ENCODE results near the gene TRMT61A. TPM values are rescaled to one million over a fixed set of nuclear protein-coding genes. Genes with fewer than 3 reads are reported as not detected.
"Not testable (repeated sequence)": the region's sequence is repeated elsewhere in the genome, so short reads cannot be mapped to it uniquely, and the experiment has no call there.

Gene TRMT61A
- total RNA-seq, 2 experiments from 2014 or later = 7.4 to 7.6 TPM

GRCh38 chr14:103510724-103511693, 18.0 kb upstream of the TRMT61A start:
- H3K4me1 Mint-ChIP-seq (ENCODE audit: low read depth) = no peaks in the 10 kb centered on the region

GRCh38 chr14:103512180-103512579, 16.8 kb upstream of the TRMT61A start:
- CTCF ChIA-PET = interaction anchor here (1.5 to 3.2 kb wide), 2 partner anchors 12 to 13 kb away, joined by 6 to 17 read pairs; no protein-coding TSS in a partner anchor
- H3K4me1 Mint-ChIP-seq (ENCODE audit: low read depth); H3K9me3 Mint-ChIP-seq; POLR2A ChIA-PET; intact Hi-C loops (cut with micrococcal nuclease); H3K4me3 Mint-ChIP-seq; H3K27ac Mint-ChIP-seq; H3K27me3 Mint-ChIP-seq; DNase-seq: not testable (repeated sequence)
- H3K36me3 Mint-ChIP-seq = peaks cover 10% of the 10 kb centered on the region

More at GRCh38 chr14:103510724-103511693, 18.0 kb upstream of the TRMT61A start:
- DNase-seq = no peak
- intact Hi-C loops (cut with micrococcal nuclease) = no loop called here
- Mint-ChIP-seq H3K27ac (no peak overlapping the region), H3K36me3 (peaks cover 10% of the 10 kb centered on the region), H3K4me3 (no peak overlapping the region), H3K27me3 (no peaks in the 10 kb centered on the region), H3K9me3 (no peaks in the 10 kb centered on the region)
- ChIA-PET POLR2A (no interaction called here), CTCF (interaction anchor here (1.0 to 3.2 kb wide), 3 partner anchors 7 to 36 kb away, joined by 4 to 17 read pairs (median 8); no protein-coding TSS in a partner anchor)

GRCh38 chr14:103512701-103513611, 16.0 kb upstream of the TRMT61A start:
- no peaks in the 10 kb centered on the region for H3K4me1 Mint-ChIP-seq (ENCODE audit: low read depth)
- ChIA-PET CTCF (interaction anchor here (1.5 kb wide), 1 partner anchor 13 kb away, joined by 6 read pairs; no protein-coding TSS in a partner anchor), POLR2A (no interaction called here)
- H3K9me3 Mint-ChIP-seq = no peaks in the 10 kb centered on the region
- H3K4me3 Mint-ChIP-seq = no peak overlapping the region
- intact Hi-C loops (cut with micrococcal nuclease) = no loop called here
- H3K36me3 Mint-ChIP-seq = peaks cover 10% of the 10 kb centered on the region
- no peak for DNase-seq
- no peak overlapping the region for H3K27ac Mint-ChIP-seq
- H3K27me3 Mint-ChIP-seq = no peaks in the 10 kb centered on the region

- POLR2A ChIA-PET = no interaction called here
- no peak overlapping the region for H3K27ac Mint-ChIP-seq
- CTCF ChIA-PET = no interaction called here
These were observed 14.2 kb upstream of the TRMT61A start for GRCh38 chr14:103514596-103515421.

GRCh38 chr14:103516426-103517173, 12.4 kb upstream of the TRMT61A start:
- no peak overlapping the region for H3K27ac Mint-ChIP-seq
- no peaks in the 10 kb centered on the region for H3K27me3 Mint-ChIP-seq
- H3K4me3 Mint-ChIP-seq = no peak overlapping the region
- intact Hi-C loops (cut with micrococcal nuclease) = no loop called here
- DNase-seq = no peak
- H3K36me3 Mint-ChIP-seq = peaks cover 5% of the 10 kb centered on the region
- ChIA-PET CTCF (interaction anchor here (0.5 to 6.8 kb wide), 2 partner anchors 29 to 37 kb away, joined by 3 to 63 read pairs; no protein-coding TSS in a partner anchor), POLR2A (no interaction called here)
- no peaks in the 10 kb centered on the region for H3K9me3 Mint-ChIP-seq
- peaks cover 6% of the 10 kb centered on the region for H3K4me1 Mint-ChIP-seq (ENCODE audit: low read depth)

More at GRCh38 chr14:103514596-103515421, 14.2 kb upstream of the TRMT61A start:
- Mint-ChIP-seq H3K36me3 (peaks cover 5% of the 10 kb centered on the region), H3K4me1 (ENCODE audit: low read depth) (peaks cover 5% of the 10 kb centered on the region), H3K27me3 (no peaks in the 10 kb centered on the region), H3K4me3 (no peak overlapping the region), H3K9me3 (no peaks in the 10 kb centered on the region)
- no peak for DNase-seq
- intact Hi-C loops (cut with micrococcal nuclease) = no loop called here

- CTCF ChIA-PET = interaction anchor here (2.6 to 6.8 kb wide), 2 partner anchors 12 to 29 kb away, joined by 38 to 63 read pairs; partner anchors contain the start of gene TRMT61A
- H3K27ac Mint-ChIP-seq = no peak overlapping the region
- no peak for DNase-seq
- no peaks in the 10 kb centered on the region for H3K27me3 Mint-ChIP-seq
- POLR2A ChIA-PET = no interaction called here
- peaks cover 6% of the 10 kb centered on the region for H3K4me1 Mint-ChIP-seq (ENCODE audit: low read depth)
- peaks cover 4% of the 10 kb centered on the region for H3K36me3 Mint-ChIP-seq
- no peak overlapping the region for H3K4me3 Mint-ChIP-seq
- intact Hi-C loops (cut with micrococcal nuclease) = no loop called here
- H3K9me3 Mint-ChIP-seq = no peaks in the 10 kb centered on the region
These were observed 11.8 kb upstream of the TRMT61A start for GRCh38 chr14:103517174-103517566.

GRCh38 chr14:103517721-103518421, 11.1 kb upstream of the TRMT61A start:
- H3K27me3 Mint-ChIP-seq = peaks cover 1% of the 10 kb centered on the region
- intact Hi-C loops (cut with micrococcal nuclease) = loop anchor here (2.0 kb wide), 1 partner anchor 29 kb away; no protein-coding TSS in a partner anchor
- no peaks in the 10 kb centered on the region for H3K9me3 Mint-ChIP-seq
- H3K4me1 Mint-ChIP-seq (ENCODE audit: low read depth) = peaks cover 6% of the 10 kb centered on the region
- no peak overlapping the region for H3K4me3 Mint-ChIP-seq
- ChIA-PET CTCF (interaction anchor here (0.6 to 6.8 kb wide), 18 partner anchors 8 to 281 kb away, joined by 3 to 63 read pairs (median 4); partner anchors contain the start of genes BAG5 and TRMT61A), POLR2A (no interaction called here)
- DNase-seq = no peak
- H3K27ac Mint-ChIP-seq = no peak overlapping the region
- no peaks in the 10 kb centered on the region for H3K36me3 Mint-ChIP-seq

GRCh38 chr14:103518422-103519042, 10.5 kb upstream of the TRMT61A start:
- POLR2A ChIA-PET = interaction anchor here (0.7 kb wide), 1 partner anchor 61 kb away, joined by 3 read pairs; no protein-coding TSS in a partner anchor
- Mint-ChIP-seq H3K36me3 (no peaks in the 10 kb centered on the region), H3K27me3 (peaks cover 3% of the 10 kb centered on the region), H3K4me1 (ENCODE audit: low read depth) (peaks cover 7% of the 10 kb centered on the region), H3K4me3 (no peak overlapping the region), H3K9me3 (no peaks in the 10 kb centered on the region), H3K27ac (no peak overlapping the region)
- CTCF ChIA-PET = interaction anchor here (0.6 to 6.8 kb wide), 26 partner anchors 8 to 280 kb away, joined by 3 to 63 read pairs (median 4); partner anchors contain the start of genes BAG5 and TRMT61A
- intact Hi-C loops (cut with micrococcal nuclease) = loop anchor here (2.0 kb wide), 1 partner anchor 28 kb away; no protein-coding TSS in a partner anchor
- peak; percentile 66 for DNase-seq

GRCh38 chr14:103519043-103519836, 9.8 kb upstream of the TRMT61A start:
- ChIA-PET CTCF (interaction anchor here (0.6 to 6.8 kb wide), 26 partner anchors 9 to 279 kb away, joined by 3 to 63 read pairs (median 4); partner anchors contain the start of genes BAG5 and TRMT61A), POLR2A (interaction anchor here (0.7 kb wide), 1 partner anchor 62 kb away, joined by 3 read pairs; no protein-coding TSS in a partner anchor)
- H3K4me1 Mint-ChIP-seq (ENCODE audit: low read depth) = peaks cover 9% of the 10 kb centered on the region
- H3K27me3 Mint-ChIP-seq = peaks cover 5% of the 10 kb centered on the region
- H3K36me3 Mint-ChIP-seq = no peaks in the 10 kb centered on the region
- DNase-seq = no peak
- H3K4me3 Mint-ChIP-seq = no peak overlapping the region
- intact Hi-C loops (cut with micrococcal nuclease) = loop anchor here (2.0 kb wide), 1 partner anchor 28 kb away; no protein-coding TSS in a partner anchor
- no peak overlapping the region for H3K27ac Mint-ChIP-seq
- no peaks in the 10 kb centered on the region for H3K9me3 Mint-ChIP-seq
